ENCODE results near the gene LTBP3. TPM values are rescaled to one million over a fixed set of nuclear protein-coding genes. Genes with fewer than 3 reads are reported as not detected.

LTBP3 gene
- total and polyA plus RNA-seq, 4 donors = 8.8 to 46.2 (median 17.0) TPM

- 61% methylated on average over 12 of the region's 12 CpGs for WGBS
- DNase-seq (ENCODE audit: low spot score) = no peak
- Histone ChIP-seq H3K9me3 (ENCODE audit: control insufficient read depth in 4 of 4, low read length in 3 of 4) (no peaks in the 10 kb centered on the region), H3K27me3 (ENCODE audit: control insufficient read depth in 4 of 4, insufficient read depth in 4 of 4, low read length in 3 of 4) (no peaks in the 10 kb centered on the region), H3K4me1 (ENCODE audit: control insufficient read depth in 4 of 4, insufficient read depth in 4 of 4, low read length in 3 of 4) (peaks cover 9 to 50% (median 28%) of the 10 kb centered on the region in 4 donors), H3K9ac (ENCODE audit: low read depth in 1 of 2, low read length in 2 of 2) (peak overlapping the region; percentile 10 to 81), H3K4me3 (ENCODE audit: low read depth in 1 of 3, low read length in 3 of 3) (no peak overlapping the region), H3K36me3 (ENCODE audit: control insufficient read depth in 4 of 4, insufficient read depth in 3 of 4, low read depth in 1 of 4, low read length in 3 of 4) (no peaks in the 10 kb centered on the region), H3K27ac (ENCODE audit: low read depth in 1 of 2, low read length in 2 of 2) (peak overlapping the region; percentile 88 to 90)
- peak in 1 of 2 donors; percentile 8 for TF ChIP-seq HNF4A (conservative IDR thresholded peaks at IDR 0.05)
- TF ChIP-seq CTCF (IDR thresholded peaks at IDR 0.05; ENCODE audit: low read depth, low read length, missing input control) = no peak
- TF ChIP-seq FOXA1 (IDR thresholded peaks at IDR 0.05) = no peak
- no peak for TF ChIP-seq RXRA (IDR thresholded peaks at IDR 0.05)
- TF ChIP-seq SP1 (IDR thresholded peaks at IDR 0.05) = no peak
- peak; percentile 40 for TF ChIP-seq YY1 (IDR thresholded peaks at IDR 0.05)
- TF ChIP-seq MAX (IDR thresholded peaks at IDR 0.05) = no peak
- no peak for TF ChIP-seq EGR1 (IDR thresholded peaks at IDR 0.05; ENCODE audit: low read depth in 2 of 2)
- TF ChIP-seq GABPA (IDR thresholded peaks at IDR 0.05 in 1 of 2, conservative IDR thresholded peaks at IDR 0.05 in 1 of 2) = no peak
- TF ChIP-seq NR2F2 (IDR thresholded peaks at IDR 0.05) = no peak
- no peak for TF ChIP-seq HNF4G (IDR thresholded peaks at IDR 0.05)
Observed at GRCh38 chr11:65493367-65494176, 64.6 kb downstream of the LTBP3 start.

- Histone ChIP-seq H3K9ac (ENCODE audit: low read depth in 1 of 2, low read length in 2 of 2) (peak overlapping the region; percentile 22 to 81), H3K4me3 (ENCODE audit: low read depth in 1 of 3, low read length in 3 of 3) (no peak overlapping the region), H3K9me3 (ENCODE audit: control insufficient read depth in 4 of 4, low read length in 3 of 4) (no peaks in the 10 kb centered on the region), H3K36me3 (ENCODE audit: control insufficient read depth in 4 of 4, insufficient read depth in 3 of 4, low read depth in 1 of 4, low read length in 3 of 4) (no peaks in the 10 kb centered on the region), H3K4me1 (ENCODE audit: control insufficient read depth in 4 of 4, insufficient read depth in 4 of 4, low read length in 3 of 4) (peaks cover 14 to 58% (median 35%) of the 10 kb centered on the region in 4 donors), H3K27me3 (ENCODE audit: control insufficient read depth in 4 of 4, insufficient read depth in 4 of 4, low read length in 3 of 4) (no peaks in the 10 kb centered on the region), H3K27ac (ENCODE audit: low read depth in 1 of 2, low read length in 2 of 2) (peak overlapping the region; percentile 88 to 90)
- DNase-seq (ENCODE audit: low spot score) = peak; percentile 52
- 55% methylated on average over 6 of the region's 6 CpGs for WGBS
- TF ChIP-seq TAF1 (conservative IDR thresholded peaks at IDR 0.05) (no peak), GABPA (IDR thresholded peaks at IDR 0.05 in 1 of 2, conservative IDR thresholded peaks at IDR 0.05 in 1 of 2) (no peak), FOXA1 (IDR thresholded peaks at IDR 0.05) (no peak), SP1 (IDR thresholded peaks at IDR 0.05) (peak; percentile 68), REST (IDR thresholded peaks at IDR 0.05) (peak; percentile 34), FOXA2 (IDR thresholded peaks at IDR 0.05) (no peak), HNF4A (conservative IDR thresholded peaks at IDR 0.05) (no peak), ATF3 (IDR thresholded peaks at IDR 0.05) (no peak), NR2F2 (IDR thresholded peaks at IDR 0.05) (peak; percentile 48), RAD21 (IDR thresholded peaks at IDR 0.05) (peak in 1 of 2 donors; percentile 4), ZBTB33 (IDR thresholded peaks at IDR 0.05) (no peak), HNF4G (IDR thresholded peaks at IDR 0.05) (no peak), EGR1 (IDR thresholded peaks at IDR 0.05; ENCODE audit: low read depth in 2 of 2) (no peak), RXRA (IDR thresholded peaks at IDR 0.05) (peak; percentile 69 to 76), JUND (IDR thresholded peaks at IDR 0.05) (no peak), MAX (IDR thresholded peaks at IDR 0.05) (no peak), YY1 (IDR thresholded peaks at IDR 0.05) (peak; percentile 31), CTCF (IDR thresholded peaks at IDR 0.05; ENCODE audit: low read depth, low read length, missing input control) (no peak)
Observed at GRCh38 chr11:65492637-65493366, 65.4 kb downstream of the LTBP3 start.

Measured in liver (tissue), 9 donors.